H9 (cell line): ENCODE measurements around the gene DSCAM. TPM values are rescaled to one million over a fixed set of nuclear protein-coding genes. Genes with fewer than 3 reads are reported as not detected.

Experiments used
- DNase-seq: peaks from one replicate; pipeline ENCODE4 v3.0.0-alpha.2; 2017
- H2AFZ ChIP-seq: one replicate; pipeline ENCODE4 v1.6.1; 2013; ENCODE audit warnings: mild to moderate bottlenecking, low read length, control low read depth, moderate library complexity
- H2AK5ac ChIP-seq: 2 replicates; pipeline ENCODE4 v1.6.1; 2013; ENCODE audit warnings: low read length, control low read depth, mixed read lengths; ENCODE audit not compliant: insufficient read length
- H2BK120ac ChIP-seq: one replicate; pipeline ENCODE4 v1.6.1; 2013; ENCODE audit warnings: low read depth, mild to moderate bottlenecking, low read length, control low read depth, inconsistent platforms; ENCODE audit not compliant: poor library complexity, severe bottlenecking
- H2BK12ac ChIP-seq: 2 replicates; pipeline ENCODE4 v1.6.1; 2013; ENCODE audit warnings: low read length, control low read depth, mixed read lengths, low read depth; ENCODE audit not compliant: insufficient read length
- H2BK15ac ChIP-seq: 2 replicates; pipeline ENCODE4 v1.6.1; 2013; ENCODE audit warnings: low read depth, low read length, control low read depth
- H2BK20ac ChIP-seq: one replicate; pipeline ENCODE4 v1.6.1; 2013; ENCODE audit warnings: low read depth, mild to moderate bottlenecking, low read length, control low read depth, inconsistent platforms; ENCODE audit not compliant: poor library complexity, severe bottlenecking
- H2BK5ac ChIP-seq: 2 replicates; pipeline ENCODE4 v1.6.1; 2013; ENCODE audit warnings: low read length, control low read depth, mixed read lengths; ENCODE audit not compliant: insufficient read length
- H3K14ac ChIP-seq: 2 replicates; pipeline ENCODE4 v1.6.1; 2013; ENCODE audit warnings: low read length, control low read depth; ENCODE audit not compliant: insufficient read depth
- H3K18ac ChIP-seq: 2 replicates; pipeline ENCODE4 v1.6.1; 2013; ENCODE audit warnings: low read depth, mild to moderate bottlenecking, mixed read lengths, low read length, control low read depth; ENCODE audit not compliant: insufficient read length
- H3K23ac ChIP-seq: 2 replicates; pipeline ENCODE4 v1.6.1; 2013; ENCODE audit warnings: low read length, control low read depth, mixed read lengths, low read depth; ENCODE audit not compliant: insufficient read length
- H3K23me2 ChIP-seq: 2 replicates; pipeline ENCODE4 v1.6.1; 2013; ENCODE audit warnings: low read depth, mild to moderate bottlenecking, mixed read lengths, low read length, control low read depth; ENCODE audit not compliant: insufficient read length, poor library complexity, severe bottlenecking
- H3K27ac ChIP-seq: 2 replicates; pipeline ENCODE4 v1.5.1; 2013; ENCODE audit warnings: low read length, control low read depth, mixed read lengths, low read depth; ENCODE audit not compliant: insufficient read length
- H3K27me3 ChIP-seq: 2 replicates; pipeline ENCODE4 v1.6.1; 2013; ENCODE audit warnings: low read length, control low read depth, inconsistent platforms; ENCODE audit not compliant: insufficient read depth
- H3K4ac ChIP-seq: 2 replicates; pipeline ENCODE4 v1.6.1; 2013; ENCODE audit warnings: low read depth, mild to moderate bottlenecking, control low read depth, inconsistent platforms, low read length, moderate library complexity
- H3K4me1 ChIP-seq: 2 replicates; pipeline ENCODE4 v1.6.1; 2013; ENCODE audit warnings: low read length, control low read depth, inconsistent platforms; ENCODE audit not compliant: insufficient read depth
- H3K4me2 ChIP-seq: 2 replicates; pipeline ENCODE4 v1.6.1; 2013; ENCODE audit warnings: low read length, control low read depth, mixed read lengths; ENCODE audit not compliant: insufficient read length, insufficient read depth
- H3K56ac ChIP-seq: 2 replicates; pipeline ENCODE4 v1.6.1; 2013; ENCODE audit warnings: low read depth, mild to moderate bottlenecking, mixed read lengths, low read length, control low read depth; ENCODE audit not compliant: insufficient read length
- H3K79me1 ChIP-seq: 2 replicates; pipeline ENCODE4 v1.6.1; 2013; ENCODE audit warnings: low read depth, mild to moderate bottlenecking, moderate library complexity, low read length, control low read depth, inconsistent platforms; ENCODE audit not compliant: insufficient read depth, poor library complexity, severe bottlenecking
- H3K79me2 ChIP-seq: 2 replicates; pipeline ENCODE4 v1.6.1; 2013; ENCODE audit warnings: low read length, control low read depth, inconsistent platforms; ENCODE audit not compliant: insufficient read depth
- H3K9ac ChIP-seq: 2 replicates; pipeline ENCODE4 v1.6.1; 2013; ENCODE audit warnings: low read length, control low read depth, mixed read lengths; ENCODE audit not compliant: insufficient read length; ENCODE audit errors: extremely low read depth
- H3K9me3 ChIP-seq: one replicate; pipeline ENCODE4 v1.6.1; 2013; ENCODE audit warnings: low read depth, low read length, inconsistent platforms; ENCODE audit not compliant: control insufficient read depth
- H3T11ph ChIP-seq: one replicate; pipeline ENCODE4 v1.6.1; 2013; ENCODE audit warnings: mild to moderate bottlenecking, low read length, control low read depth, inconsistent platforms
- H4K20me1 ChIP-seq: one replicate; pipeline ENCODE4 v1.6.1; 2013; ENCODE audit not compliant: control insufficient read depth, insufficient read length, insufficient read depth
- H4K5ac ChIP-seq: 2 replicates; pipeline ENCODE4 v1.6.1; 2013; ENCODE audit warnings: low read depth, mild to moderate bottlenecking, mixed read lengths, low read length, control low read depth; ENCODE audit not compliant: insufficient read length
- H4K8ac ChIP-seq: replicated peaks from 2 replicates; pipeline ENCODE4 v1.6.1; 2013; ENCODE audit warnings: low read length, control low read depth, mixed read lengths, low read depth; ENCODE audit not compliant: insufficient read length
- H4K91ac ChIP-seq: 2 replicates; pipeline ENCODE4 v1.6.1; 2013; ENCODE audit warnings: low read depth, mild to moderate bottlenecking, moderate library complexity, mixed read lengths, low read length, control low read depth; ENCODE audit not compliant: insufficient read length
- H3K27ac Mint-ChIP-seq, 3 experiments: 2 replicates in 2 of 3; 3 replicates in 1 of 3; pipeline ENCODE4 v1.8.0; 2020 to 2021; ENCODE audit warnings: mixed read lengths in 3 of 3, mild to moderate bottlenecking in 1 of 3, moderate library complexity in 1 of 3
- H3K27me3 Mint-ChIP-seq: 2 replicates; pipeline ENCODE4 v1.8.0; 2021; ENCODE audit warnings: low read depth, mild to moderate bottlenecking, moderate library complexity, mixed read lengths
- H3K36me3 Mint-ChIP-seq, 3 experiments: 2 replicates in 2 of 3; 3 replicates in 1 of 3; pipeline ENCODE4 v1.8.0; 2020 to 2021; ENCODE audit warnings: low read depth in 3 of 3, mixed read lengths in 3 of 3; ENCODE audit not compliant: insufficient read depth in 1 of 3
- H3K4me1 Mint-ChIP-seq, 2 experiments: 2 replicates each; pipeline ENCODE4 v1.8.0; 2020; ENCODE audit warnings: mixed read lengths in 2 of 2
- H3K4me3 Mint-ChIP-seq, 2 experiments: 2 replicates in 1 of 2; 3 replicates in 1 of 2; pipeline ENCODE4 v1.8.0; 2020 to 2021; ENCODE audit warnings: mild to moderate bottlenecking in 2 of 2, mixed read lengths in 2 of 2, moderate library complexity in 1 of 2
- H3K9me3 Mint-ChIP-seq, 2 experiments: 2 replicates in 1 of 2; 3 replicates in 1 of 2; pipeline ENCODE4 v1.8.0; 2020; ENCODE audit warnings: mild to moderate bottlenecking in 2 of 2, mixed read lengths in 2 of 2, moderate library complexity in 1 of 2
- CTCF ChIP-seq: fragments of 200-600 bp; sonication (generic); conservative IDR thresholded peaks from 3 replicates; pipeline ENCODE4 v1.8.0; 2021; ENCODE audit warnings: antibody characterized with exemption, mild to moderate bottlenecking
- WGBS: extraction: QIAGEN DNeasy Blood & Tissue Kit; methylation state at CpG from one replicate; pipeline ENCODE4 v1.1.7; 2013; ENCODE audit warnings: missing lambda C conversion rate, low lambda C conversion rate, mixed read lengths; ENCODE audit not compliant: insufficient read length; ENCODE audit errors: extremely low coverage; 5-methylcytosine and 5-hydroxymethylcytosine counted together
- total RNA-seq: library from RNA; stranded (reverse); gene quantifications from 2 replicates; pipeline ENCODE4 v1.2.1, GENCODE V29; 2021

The DSCAM gene
- total RNA-seq, 1 experiment from 2014 or later = 0.17 TPM

- Histone ChIP-seq H3K27me3 (no peaks in the 10 kb centered on the region), H3K4me1 (peaks cover 3% of the 10 kb centered on the region; the same call in 1 of the 2 replicates), H4K5ac (no peak overlapping the region), H3K23me2 (no peaks in the 10 kb centered on the region), H3K23ac (no peak overlapping the region), H3K18ac (no peak overlapping the region), H3K14ac (no peak overlapping the region), H2BK12ac (no peak overlapping the region), H2AK5ac (no peak overlapping the region), H2AFZ (no peak overlapping the region), H3K79me2 (no peaks in the 10 kb centered on the region), H3K27ac (no peak overlapping the region), H2BK15ac (no peak overlapping the region), H4K20me1 (no peaks in the 10 kb centered on the region), H3K56ac (no peak overlapping the region), H3T11ph (no peak overlapping the region), H2BK20ac (no peak overlapping the region), H3K4ac (no peak overlapping the region), H4K8ac (no peak overlapping the region), H3K79me1 (no peaks in the 10 kb centered on the region), H3K4me2 (no peak overlapping the region), H3K9me3 (no peaks in the 10 kb centered on the region), H3K9ac (no peak overlapping the region), H2BK5ac (no peak overlapping the region), H2BK120ac (no peak overlapping the region), H4K91ac (no peak overlapping the region)
- H3K27me3 Mint-ChIP-seq = no peaks in the 10 kb centered on the region; the same call in 1 of the 2 replicates
- no peak for TF ChIP-seq CTCF
- H3K27ac Mint-ChIP-seq = no peak overlapping the region
- H3K4me1 Mint-ChIP-seq = peaks cover 28 to 30% of the 10 kb centered on the region in 2 experiments
- H3K4me3 Mint-ChIP-seq = no peak overlapping the region
- peaks cover 0 to 1% of the 10 kb centered on the region in 2 experiments; a peak in 1 of 5 replicates for H3K9me3 Mint-ChIP-seq
- no peaks in the 10 kb centered on the region for H3K36me3 Mint-ChIP-seq
- no CpG with 5 or more reads among the region's 4 CpGs for WGBS
- DNase-seq = no peak
These were observed 574.9 kb downstream of the DSCAM start for GRCh38 chr21:40272037-40272436.
